SK-N-SH (cell line): ENCODE data around the gene PXDN. TPM values are rescaled to one million over a fixed set of nuclear protein-coding genes. Genes with fewer than 3 reads are reported as not detected.

ENCODE experiments used
- CTCF ChIA-PET: fragments of 300-600, 350-600 bp; formaldehyde crosslinking; extraction: SDS; loops from one replicate; lab custom pipeline; 2021; lab: Yijun Ruan, JAX
- POLR2A ChIA-PET: fragments of 350-600 bp; sonication (Branson Sonifier 250); formaldehyde crosslinking; extraction: SDS; loops from one replicate; lab custom pipeline; 2020; ENCODE audit warnings: antibody characterized with exemption, inconsistent platforms; lab: Yijun Ruan, JAX
- DNase-seq: peaks from one replicate; pipeline ENCODE4 v3.0.0; 2012
- H2AFZ ChIP-seq: fragments of 200-600 bp; sonication (generic); 2 replicates; pipeline ENCODE4 v1.8.1; 2016; ENCODE audit warnings: antibody characterized with exemption, mild to moderate bottlenecking, low read depth
- H3F3A ChIP-seq: fragments of 200-600 bp; sonication (generic); replicated peaks from 2 replicates; pipeline ENCODE3; 2016; ENCODE audit warnings: antibody characterized with exemption, mild to moderate bottlenecking; ENCODE audit not compliant: insufficient read depth
- H3K27ac ChIP-seq, 2 experiments: fragments of 200-500 bp in 1 of 2; fragments of 200-600 bp in 1 of 2; sonication (Bioruptor generic) in 1 of 2; sonication (generic), shearing (Covaris generic) in 1 of 2; 2 replicates each; pipeline versions ENCODE4 v1.5.1 to v1.6.1; 2014 to 2016; ENCODE audit warnings: low read depth in 2 of 2, inconsistent platforms in 1 of 2, low read length in 1 of 2, mild to moderate bottlenecking in 1 of 2, mixed read lengths in 1 of 2
- H3K27me3 ChIP-seq: fragments of 200-600 bp; sonication (generic), shearing (Covaris generic); 2 replicates; pipeline ENCODE4 v1.6.1; 2016; ENCODE audit warnings: mixed run types; ENCODE audit not compliant: insufficient read depth
- H3K36me3 ChIP-seq, 2 experiments: fragments of 200-500 bp in 1 of 2; fragments of 200-600 bp in 1 of 2; sonication (Bioruptor generic) in 1 of 2; sonication (generic) in 1 of 2; replicated peaks in 1 of 2; 2 replicates each; pipeline versions ENCODE3 to v1.5.1; 2014 to 2016; ENCODE audit warnings: low read length in 1 of 2, mild to moderate bottlenecking in 1 of 2; ENCODE audit not compliant: insufficient read depth in 2 of 2, control insufficient read depth in 1 of 2
- H3K4me1 ChIP-seq, 2 experiments: fragments of 200-500 bp in 1 of 2; fragments of 200-600 bp in 1 of 2; sonication (Bioruptor generic) in 1 of 2; sonication (generic), shearing (Covaris generic) in 1 of 2; 2 replicates each; pipeline versions ENCODE4 v1.5.1 to v1.6.1; 2014 to 2016; ENCODE audit warnings: low read depth in 1 of 2, low read length in 1 of 2, mixed run types in 1 of 2; ENCODE audit not compliant: insufficient read depth in 2 of 2, control insufficient read depth in 1 of 2
- H3K4me2 ChIP-seq: fragments of 200-600 bp; sonication (generic), shearing (Covaris generic); 2 replicates; pipeline ENCODE4 v1.6.1; 2017; ENCODE audit warnings: mixed run types
- H3K4me3 ChIP-seq, 2 experiments: fragments of 200-500 bp in 1 of 2; fragments of 200-600 bp in 1 of 2; sonication (Bioruptor generic) in 1 of 2; sonication (generic), shearing (Covaris generic) in 1 of 2; 2 replicates each; pipeline versions ENCODE4 v1.5.1 to v1.8.1; 2014 to 2016; ENCODE audit warnings: low read depth in 2 of 2, inconsistent platforms in 1 of 2, low read length in 1 of 2, mild to moderate bottlenecking in 1 of 2, mixed read lengths in 1 of 2, moderate library complexity in 1 of 2
- H3K79me2 ChIP-seq: fragments of 200-600 bp; sonication (generic); 2 replicates; pipeline ENCODE4 v1.8.1; 2017; ENCODE audit warnings: mild to moderate bottlenecking; ENCODE audit not compliant: insufficient read depth
- H3K9ac ChIP-seq: fragments of 200-600 bp; sonication (generic); 2 replicates; pipeline ENCODE4 v1.6.1; 2017; ENCODE audit warnings: mixed run types
- H3K9me2 ChIP-seq: fragments of 200-600 bp; sonication (generic); 2 replicates; pipeline ENCODE4 v1.6.1; 2017; ENCODE audit warnings: mixed run types
- H3K9me3 ChIP-seq: fragments of 200-600 bp; sonication (generic); 2 replicates; pipeline ENCODE4 v1.6.1; 2017; ENCODE audit warnings: mixed run types, mild to moderate bottlenecking, moderate library complexity
- H4K20me1 ChIP-seq: fragments of 200-600 bp; sonication (generic); 2 replicates; pipeline ENCODE4 v1.6.1; 2017; ENCODE audit warnings: mild to moderate bottlenecking, mixed run types; ENCODE audit not compliant: insufficient read depth
- CHD2 ChIP-seq: fragments of 150-350 bp; IDR thresholded peaks from 2 replicates; pipeline ENCODE4 v1.6.1; 2018; ENCODE audit warnings: low read length; ENCODE audit not compliant: partially characterized antibody
- FOXM1 ChIP-seq: IDR thresholded peaks from 2 replicates; pipeline ENCODE4 v1.4.0; 2012; ENCODE audit warnings: low read depth, mild to moderate bottlenecking
- GABPA ChIP-seq: IDR thresholded peaks from 2 replicates; pipeline ENCODE4 v1.4.0; 2012; ENCODE audit warnings: low read depth, mild to moderate bottlenecking
- GATA2 ChIP-seq: sonication (generic); formaldehyde crosslinking; IDR thresholded peaks from 2 replicates; pipeline ENCODE4 v1.5.0; 2020; ENCODE audit warnings: mild to moderate bottlenecking, missing genetic modification reagents
- MEF2A ChIP-seq: IDR thresholded peaks from 2 replicates; pipeline ENCODE4 v1.4.0; 2012; ENCODE audit warnings: low read depth, borderline replicate concordance
- NFIC ChIP-seq: IDR thresholded peaks from 2 replicates; pipeline ENCODE4 v1.4.0; 2012; ENCODE audit warnings: borderline replicate concordance
- NRF1 ChIP-seq: IDR thresholded peaks from 2 replicates; pipeline ENCODE4 v1.6.1; 2012; ENCODE audit warnings: low read depth, mild to moderate bottlenecking, low read length
- POLR2AphosphoS5 ChIP-seq: IDR thresholded peaks from 2 replicates; pipeline ENCODE4 v1.6.1; 2012; ENCODE audit warnings: low read depth, low read length
- RAD21 ChIP-seq: IDR thresholded peaks from 2 replicates; pipeline ENCODE4 v1.6.1; 2012; ENCODE audit warnings: mild to moderate bottlenecking, low read length
- RCOR1 ChIP-seq: fragments of 150-350 bp; IDR thresholded peaks from 2 replicates; pipeline ENCODE4 v1.6.1; 2017; ENCODE audit warnings: antibody characterized with exemption, low read length
- SIN3A ChIP-seq: IDR thresholded peaks from 2 replicates; pipeline ENCODE4 v1.6.1; 2012; ENCODE audit warnings: low read depth, mild to moderate bottlenecking, low read length, moderate library complexity, borderline replicate concordance
- TAF1 ChIP-seq: IDR thresholded peaks from 2 replicates; pipeline ENCODE4 v1.6.1; 2012; ENCODE audit warnings: low read depth, mild to moderate bottlenecking, low read length, moderate library complexity, borderline replicate concordance
- TCF12 ChIP-seq: IDR thresholded peaks from 2 replicates; pipeline ENCODE4 v1.4.0; 2012
- YY1 ChIP-seq: IDR thresholded peaks from 2 replicates; pipeline ENCODE4 v1.4.0; 2012; ENCODE audit warnings: low read depth, mild to moderate bottlenecking
- WGBS: methylation state at CpG from one replicate; pipeline ENCODE4 v1.1.6; 2017; ENCODE audit warnings: low lambda C conversion rate; 5-methylcytosine and 5-hydroxymethylcytosine counted together
- polyA plus RNA-seq, 3 experiments: library from polyadenylated mRNA; depleted of rRNA; stranded (reverse); fragments of >200 nt; gene quantifications; 2 replicates each; pipeline ENCODE4 v1.2.3, GENCODE V29; 2012
- TF ChIP-seq, protein P1 (sequence below): IDR thresholded peaks from 2 replicates; pipeline ENCODE4 v1.6.1; 2012; ENCODE audit warnings: mild to moderate bottlenecking, low read depth, low read length, moderate library complexity
- TF ChIP-seq, protein P2 (sequence below): IDR thresholded peaks from 2 replicates; pipeline ENCODE4 v1.4.0; 2012; ENCODE audit warnings: low read depth, borderline replicate concordance
- TF ChIP-seq, protein P3 (sequence below): IDR thresholded peaks from 2 replicates; pipeline ENCODE4 v1.4.0; 2012; ENCODE audit warnings: low read depth, borderline replicate concordance
- TF ChIP-seq, protein P4 (sequence below): fragments of 150-350 bp; IDR thresholded peaks from 2 replicates; pipeline ENCODE4 v1.6.1; 2016; ENCODE audit warnings: mild to moderate bottlenecking, low read depth, low read length

Gene PXDN
- polyA plus RNA-seq, 1 of the 3 experiments (the other 2 are of a cell fraction): 146 TPM

DNA sequence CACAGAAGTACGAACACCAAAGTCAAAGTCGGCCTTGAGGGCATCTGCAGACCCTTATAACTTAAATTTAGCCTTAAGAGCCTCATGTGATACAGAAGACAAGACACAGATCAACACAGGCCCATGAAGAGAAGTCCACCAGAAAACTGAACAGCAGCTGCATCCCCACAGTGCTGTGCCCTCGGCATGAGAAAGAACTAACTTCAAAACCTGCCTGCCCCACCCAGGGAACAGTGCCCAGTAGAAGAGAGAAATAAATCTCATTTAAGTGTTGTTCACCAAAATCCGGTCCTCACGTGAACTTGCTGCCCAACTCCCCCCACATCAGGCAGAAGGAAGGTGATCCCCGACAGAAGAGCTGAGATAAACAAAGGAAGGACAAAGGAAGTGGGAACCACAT is 73.7 kb downstream of the PXDN start:
- CTCF ChIA-PET: interaction anchor here (1.0 to 2.4 kb wide), 8 partner anchors 12 to 99 kb away, joined by 3 to 20 read pairs (median 4); no protein-coding TSS in a partner anchor

DNA sequence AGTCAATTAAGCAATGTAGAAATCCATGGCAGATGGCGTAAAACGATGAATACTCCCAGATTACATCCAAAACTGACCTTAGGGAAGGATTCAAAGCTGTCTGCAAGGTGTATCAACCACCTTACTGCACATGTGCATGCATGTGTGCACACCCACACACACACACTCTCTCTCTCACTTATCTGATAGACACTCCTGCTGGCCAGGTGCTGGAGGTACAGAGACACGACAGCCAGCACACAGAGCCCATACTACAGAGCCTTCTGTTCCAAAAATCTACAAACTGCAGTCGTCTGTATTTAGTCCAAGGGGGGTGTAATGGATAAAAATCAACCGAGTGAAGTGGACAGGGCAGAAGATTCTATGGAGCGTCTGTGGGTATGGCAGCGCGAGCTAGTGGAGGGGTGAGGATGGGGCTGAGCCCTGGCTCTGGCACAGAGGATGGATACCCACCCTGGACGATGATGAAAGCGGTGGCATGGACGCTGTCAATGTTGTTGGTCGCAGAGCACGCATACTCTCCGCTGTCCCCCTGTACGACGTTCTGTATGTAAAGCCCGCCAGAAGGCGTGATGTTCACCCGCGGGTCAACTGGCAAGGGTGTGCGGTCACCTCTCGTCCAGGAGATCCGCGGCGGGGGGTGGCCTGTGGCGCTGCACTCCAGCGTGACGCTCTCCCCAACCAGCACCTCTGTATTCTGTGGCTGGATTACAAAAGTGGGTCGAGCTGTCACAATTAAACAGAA is 78.4 kb downstream of the PXDN start:
- CTCF ChIA-PET: interaction anchor here (0.8 to 3.2 kb wide), 4 partner anchors 18 to 116 kb away, joined by 3 to 10 read pairs (median 3); no protein-coding TSS in a partner anchor
- H3F3A ChIP-seq: no peaks in the 10 kb centered on the region
- H3K27me3 ChIP-seq: no peaks in the 10 kb centered on the region
- H4K20me1 ChIP-seq: no peaks in the 10 kb centered on the region
- no peaks in the 10 kb centered on the region for H3K9me2 ChIP-seq
- 88% methylated on average over 29 of the region's 29 CpGs for WGBS
- H2AFZ ChIP-seq: no peak overlapping the region
- POLR2A ChIA-PET: no interaction called here
- no peak overlapping the region for H3K4me3 ChIP-seq
- H3K79me2 ChIP-seq: peaks cover 20% of the 10 kb centered on the region; the same call in 1 of the 2 replicates
- no peak for DNase-seq
- H3K27ac ChIP-seq: peak overlapping the region in 1 of 2 experiments; percentile 54; a peak in 1 of 4 replicates
- H3K4me2 ChIP-seq: no peak overlapping the region
- TF ChIP-seq POLR2AphosphoS5 (no peak), SIN3A (no peak), NFIC (no peak), CHD2 (no peak), NRF1 (no peak), FOXM1 (no peak), RAD21 (no peak), TAF1 (no peak), GATA2 (CRISPR knock-in tag) (no peak), TCF12 (no peak)
- TF ChIP-seq, protein P1, sequence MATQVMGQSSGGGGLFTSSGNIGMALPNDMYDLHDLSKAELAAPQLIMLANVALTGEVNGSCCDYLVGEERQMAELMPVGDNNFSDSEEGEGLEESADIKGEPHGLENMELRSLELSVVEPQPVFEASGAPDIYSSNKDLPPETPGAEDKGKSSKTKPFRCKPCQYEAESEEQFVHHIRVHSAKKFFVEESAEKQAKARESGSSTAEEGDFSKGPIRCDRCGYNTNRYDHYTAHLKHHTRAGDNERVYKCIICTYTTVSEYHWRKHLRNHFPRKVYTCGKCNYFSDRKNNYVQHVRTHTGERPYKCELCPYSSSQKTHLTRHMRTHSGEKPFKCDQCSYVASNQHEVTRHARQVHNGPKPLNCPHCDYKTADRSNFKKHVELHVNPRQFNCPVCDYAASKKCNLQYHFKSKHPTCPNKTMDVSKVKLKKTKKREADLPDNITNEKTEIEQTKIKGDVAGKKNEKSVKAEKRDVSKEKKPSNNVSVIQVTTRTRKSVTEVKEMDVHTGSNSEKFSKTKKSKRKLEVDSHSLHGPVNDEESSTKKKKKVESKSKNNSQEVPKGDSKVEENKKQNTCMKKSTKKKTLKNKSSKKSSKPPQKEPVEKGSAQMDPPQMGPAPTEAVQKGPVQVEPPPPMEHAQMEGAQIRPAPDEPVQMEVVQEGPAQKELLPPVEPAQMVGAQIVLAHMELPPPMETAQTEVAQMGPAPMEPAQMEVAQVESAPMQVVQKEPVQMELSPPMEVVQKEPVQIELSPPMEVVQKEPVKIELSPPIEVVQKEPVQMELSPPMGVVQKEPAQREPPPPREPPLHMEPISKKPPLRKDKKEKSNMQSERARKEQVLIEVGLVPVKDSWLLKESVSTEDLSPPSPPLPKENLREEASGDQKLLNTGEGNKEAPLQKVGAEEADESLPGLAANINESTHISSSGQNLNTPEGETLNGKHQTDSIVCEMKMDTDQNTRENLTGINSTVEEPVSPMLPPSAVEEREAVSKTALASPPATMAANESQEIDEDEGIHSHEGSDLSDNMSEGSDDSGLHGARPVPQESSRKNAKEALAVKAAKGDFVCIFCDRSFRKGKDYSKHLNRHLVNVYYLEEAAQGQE: no peak
- TF ChIP-seq, protein P2, sequence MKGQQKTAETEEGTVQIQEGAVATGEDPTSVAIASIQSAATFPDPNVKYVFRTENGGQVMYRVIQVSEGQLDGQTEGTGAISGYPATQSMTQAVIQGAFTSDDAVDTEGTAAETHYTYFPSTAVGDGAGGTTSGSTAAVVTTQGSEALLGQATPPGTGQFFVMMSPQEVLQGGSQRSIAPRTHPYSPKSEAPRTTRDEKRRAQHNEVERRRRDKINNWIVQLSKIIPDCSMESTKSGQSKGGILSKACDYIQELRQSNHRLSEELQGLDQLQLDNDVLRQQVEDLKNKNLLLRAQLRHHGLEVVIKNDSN: no peak
- TF ChIP-seq, all 33 proteins: peak for 0
- Histone ChIP-seq H3K36me3 (peaks cover 68 to 74% of the 10 kb centered on the region in 2 experiments), H3K9me3 (no peaks in the 10 kb centered on the region), H3K9ac (no peak overlapping the region), H3K4me1 (peaks cover 0 to 21% of the 10 kb centered on the region in 2 experiments; a peak in 1 of 4 replicates)

More for the DNA sequence above, 73.7 kb downstream of the PXDN start:
- POLR2A ChIA-PET: no interaction called here
- WGBS: 80% methylated on average over 6 of the region's 6 CpGs
- no peaks in the 10 kb centered on the region for H4K20me1 ChIP-seq
- H3K9me2 ChIP-seq: no peaks in the 10 kb centered on the region
- TF ChIP-seq YY1: no peak
- TF ChIP-seq TCF12: no peak
- no peak for TF ChIP-seq GABPA
- TF ChIP-seq, protein P3, sequence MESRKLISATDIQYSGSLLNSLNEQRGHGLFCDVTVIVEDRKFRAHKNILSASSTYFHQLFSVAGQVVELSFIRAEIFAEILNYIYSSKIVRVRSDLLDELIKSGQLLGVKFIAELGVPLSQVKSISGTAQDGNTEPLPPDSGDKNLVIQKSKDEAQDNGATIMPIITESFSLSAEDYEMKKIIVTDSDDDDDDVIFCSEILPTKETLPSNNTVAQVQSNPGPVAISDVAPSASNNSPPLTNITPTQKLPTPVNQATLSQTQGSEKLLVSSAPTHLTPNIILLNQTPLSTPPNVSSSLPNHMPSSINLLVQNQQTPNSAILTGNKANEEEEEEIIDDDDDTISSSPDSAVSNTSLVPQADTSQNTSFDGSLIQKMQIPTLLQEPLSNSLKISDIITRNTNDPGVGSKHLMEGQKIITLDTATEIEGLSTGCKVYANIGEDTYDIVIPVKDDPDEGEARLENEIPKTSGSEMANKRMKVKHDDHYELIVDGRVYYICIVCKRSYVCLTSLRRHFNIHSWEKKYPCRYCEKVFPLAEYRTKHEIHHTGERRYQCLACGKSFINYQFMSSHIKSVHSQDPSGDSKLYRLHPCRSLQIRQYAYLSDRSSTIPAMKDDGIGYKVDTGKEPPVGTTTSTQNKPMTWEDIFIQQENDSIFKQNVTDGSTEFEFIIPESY: no peak
- TF ChIP-seq RCOR1: no peak
- TF ChIP-seq MEF2A: no peak
- TF ChIP-seq, protein P4, sequence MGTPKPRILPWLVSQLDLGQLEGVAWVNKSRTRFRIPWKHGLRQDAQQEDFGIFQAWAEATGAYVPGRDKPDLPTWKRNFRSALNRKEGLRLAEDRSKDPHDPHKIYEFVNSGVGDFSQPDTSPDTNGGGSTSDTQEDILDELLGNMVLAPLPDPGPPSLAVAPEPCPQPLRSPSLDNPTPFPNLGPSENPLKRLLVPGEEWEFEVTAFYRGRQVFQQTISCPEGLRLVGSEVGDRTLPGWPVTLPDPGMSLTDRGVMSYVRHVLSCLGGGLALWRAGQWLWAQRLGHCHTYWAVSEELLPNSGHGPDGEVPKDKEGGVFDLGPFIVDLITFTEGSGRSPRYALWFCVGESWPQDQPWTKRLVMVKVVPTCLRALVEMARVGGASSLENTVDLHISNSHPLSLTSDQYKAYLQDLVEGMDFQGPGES: no peak
- H3K79me2 ChIP-seq: peaks cover 23% of the 10 kb centered on the region; the same call in 1 of the 2 replicates
- 0 out of 4 replicates have a peak overlapping the region, but pooled peaks of 1 of the 2 experiments have one; percentile 5 for H3K27ac ChIP-seq
- H3K36me3 ChIP-seq: peaks cover 65 to 73% of the 10 kb centered on the region in 2 experiments
- peaks cover 6% of the 10 kb centered on the region for H3F3A ChIP-seq
- H3K9me3 ChIP-seq: no peaks in the 10 kb centered on the region
- peaks cover 5 to 7% of the 10 kb centered on the region in 2 experiments; a peak in 3 of 4 replicates for H3K4me1 ChIP-seq
- no peak overlapping the region for H2AFZ ChIP-seq
- no peak overlapping the region for H3K4me3 ChIP-seq
- no peaks in the 10 kb centered on the region for H3K27me3 ChIP-seq
- DNase-seq: no peak
- no peak overlapping the region for H3K9ac ChIP-seq
- H3K4me2 ChIP-seq: no peak overlapping the region
